Measurements from ENCODE around the gene GCM1. TPM values are rescaled to one million over a fixed set of nuclear protein-coding genes. Genes with fewer than 3 reads are reported as not detected.
"Not testable (repeated sequence)": the region's sequence is repeated elsewhere in the genome, so short reads cannot be mapped to it uniquely, and the experiment has no call there.

Gene GCM1
- total and polyA plus RNA-seq, 9 donors, result not detected

DNA sequence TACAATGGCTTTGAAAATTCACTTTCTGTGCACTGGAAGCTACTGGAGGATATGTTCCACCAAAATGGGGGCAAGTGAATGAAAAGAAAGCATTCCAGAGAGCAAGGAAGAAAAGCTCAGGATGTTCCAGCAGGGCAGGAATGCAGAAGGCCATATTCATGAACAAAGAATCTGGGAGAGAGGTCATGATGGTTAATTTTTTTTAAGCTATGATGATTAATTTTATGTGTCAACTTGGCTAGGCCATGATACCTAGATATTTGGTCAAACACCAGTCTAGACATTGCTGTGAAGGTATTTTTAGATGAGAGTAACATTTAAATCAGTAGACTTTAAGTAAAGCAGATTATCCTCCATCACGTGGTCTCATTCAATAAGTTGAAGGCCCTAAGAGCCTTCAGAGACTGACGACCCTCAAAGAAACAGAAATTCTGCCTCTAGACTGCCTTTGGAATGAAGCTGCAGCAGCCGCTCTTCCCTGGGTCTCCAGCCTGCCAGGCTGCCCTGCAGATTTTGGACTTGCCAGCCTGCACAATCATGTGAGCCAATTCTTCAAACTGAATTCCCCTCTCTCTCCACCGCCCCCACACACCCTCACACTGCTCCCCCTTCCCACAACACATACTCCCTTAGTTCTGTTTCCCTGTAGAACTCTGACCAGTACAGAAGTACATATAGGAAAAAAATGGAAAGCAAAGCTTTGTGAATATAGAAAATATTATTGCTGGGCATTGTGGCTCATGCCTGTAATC is 20.1 kb upstream of the GCM1 start:
- no peak for DNase-seq

DNA sequence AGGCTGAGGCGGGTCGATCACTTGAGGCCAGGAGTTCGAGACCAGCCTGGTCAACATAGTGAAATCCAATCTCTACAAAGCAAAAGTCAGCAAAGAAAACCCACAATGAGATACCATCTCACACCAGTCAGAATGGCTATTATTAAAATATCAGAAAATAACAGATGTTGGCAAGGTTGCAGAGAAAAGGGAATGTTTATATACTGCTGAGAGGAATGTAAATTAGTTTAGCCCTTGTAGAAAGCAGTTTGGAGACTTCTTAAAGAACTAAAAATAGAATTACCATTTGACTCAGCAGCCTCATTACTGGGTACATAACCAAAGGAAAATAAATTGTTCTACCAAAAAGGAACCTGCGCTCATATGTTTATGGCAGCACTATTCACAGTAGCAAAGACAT is 16.7 kb upstream of the GCM1 start:
- Histone ChIP-seq H3K36me3 (no peaks in the 10 kb centered on the region), H3K9me3 (no peaks in the 10 kb centered on the region), H3K27ac (no peak overlapping the region), H3K27me3 (no peaks in the 10 kb centered on the region), H3K4me1 (ENCODE audit: insufficient read depth) (no peaks in the 10 kb centered on the region), H3K4me3 (no peak overlapping the region)
- intact Hi-C loops (cut with DNase I), result loop anchor here in 1 of 4 donors (5.0 kb wide), 1 partner anchor 307 kb away; no protein-coding TSS in a partner anchor
- TF ChIP-seq EP300 (IDR thresholded peaks at IDR 0.05), result no peak
- no peak for DNase-seq
- 92 to 95% (median 92%) methylated on average over 4 of the region's 4 CpGs for WGBS, 3 donors

More for the DNA sequence above, 20.1 kb upstream of the GCM1 start:
- no peak overlapping the region for H3K27ac ChIP-seq
- H3K36me3 ChIP-seq, result no peaks in the 10 kb centered on the region
- intact Hi-C loops (cut with DNase I), result loop anchor here in 1 of 4 donors (5.0 kb wide), 1 partner anchor 304 kb away; no protein-coding TSS in a partner anchor
- no peaks in the 10 kb centered on the region for H3K9me3 ChIP-seq
- H3K4me3 ChIP-seq, result no peak overlapping the region
- WGBS, 3 donors, result 80 to 86% (median 84%) methylated on average over 4 of the region's 4 CpGs
- TF ChIP-seq POLR2A (IDR thresholded peaks at IDR 0.05) (no peak), CTCF (IDR thresholded peaks at IDR 0.05) (no peak), EP300 (IDR thresholded peaks at IDR 0.05) (no peak)
- no peaks in the 10 kb centered on the region for H3K4me1 ChIP-seq (ENCODE audit: insufficient read depth)
- no peaks in the 10 kb centered on the region for H3K27me3 ChIP-seq

DNA sequence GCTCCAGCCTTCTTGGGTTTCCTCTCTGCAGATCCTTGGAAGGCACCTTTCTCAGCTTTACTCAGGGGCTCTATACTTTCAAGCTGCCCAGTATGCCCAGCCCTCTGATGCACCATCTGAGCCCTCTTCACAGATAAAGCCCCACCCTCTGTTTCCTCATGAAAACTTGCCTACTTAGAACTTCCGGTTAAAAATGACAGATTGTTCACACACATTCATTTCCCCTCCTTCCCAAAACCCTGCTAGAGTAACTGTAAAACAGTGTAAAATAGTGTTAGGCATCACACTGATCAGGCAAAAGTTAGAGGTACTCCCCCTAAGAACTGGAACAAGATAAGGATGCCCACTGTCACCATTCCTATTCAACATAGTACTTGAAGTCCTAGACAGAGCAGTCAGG is 14.0 kb upstream of the GCM1 start:
- Histone ChIP-seq H3K27me3 (no peaks in the 10 kb centered on the region), H3K9me3 (no peaks in the 10 kb centered on the region), H3K27ac (no peak overlapping the region), H3K4me1 (ENCODE audit: insufficient read depth) (no peaks in the 10 kb centered on the region), H3K36me3 (no peaks in the 10 kb centered on the region), H3K4me3 (no peak overlapping the region)
- TF ChIP-seq POLR2A (IDR thresholded peaks at IDR 0.05), result no peak
- DNase-seq, result no peak
- WGBS, 3 donors, result 56 to 63% (median 59%) methylated on average over 1 of the region's 1 CpG
- intact Hi-C loops (cut with DNase I), result loop anchor here in 1 of 4 donors (5.0 kb wide), 1 partner anchor 255 kb away; no protein-coding TSS in a partner anchor

DNA sequence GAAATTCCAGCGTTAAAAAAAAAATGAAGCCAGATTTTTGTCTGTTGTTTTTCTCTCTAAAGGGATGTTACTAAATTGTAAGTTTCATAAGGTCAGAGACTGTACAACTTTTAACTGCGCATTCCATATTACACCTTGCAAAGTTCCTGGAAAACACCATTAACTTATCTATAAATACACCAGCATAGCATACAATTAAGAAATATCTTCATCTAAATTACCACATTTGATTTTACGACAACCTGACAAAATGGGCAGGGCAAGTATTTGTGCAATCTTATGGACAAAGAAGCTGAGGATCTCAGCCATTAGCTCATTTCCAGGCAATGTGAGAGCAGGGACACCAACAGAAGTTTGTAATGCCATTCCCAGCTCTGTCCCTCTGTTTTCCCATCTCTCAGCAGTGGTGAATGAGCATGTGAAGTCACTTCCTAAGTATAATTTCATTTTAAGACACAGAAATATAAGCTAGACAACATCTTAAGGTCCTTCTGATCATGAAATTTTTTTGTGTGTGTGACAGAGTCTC is 12.9 kb upstream of the GCM1 start:
- intact Hi-C loops (cut with DNase I), result loop anchor here in 1 of 4 donors (5.0 kb wide), 1 partner anchor 256 kb away; no protein-coding TSS in a partner anchor
- no peaks in the 10 kb centered on the region for H3K27me3 ChIP-seq
- H3K4me1 ChIP-seq (ENCODE audit: insufficient read depth), result no peaks in the 10 kb centered on the region
- no peaks in the 10 kb centered on the region for H3K9me3 ChIP-seq
- no peak for DNase-seq
- WGBS, 3 donors, result 79 to 80% (median 79%) methylated on average over 3 of the region's 3 CpGs
- no peaks in the 10 kb centered on the region for H3K36me3 ChIP-seq
- TF ChIP-seq EP300 (IDR thresholded peaks at IDR 0.05) (no peak), CTCF (IDR thresholded peaks at IDR 0.05) (no peak), POLR2A (IDR thresholded peaks at IDR 0.05) (no peak)
- H3K27ac ChIP-seq, result no peak overlapping the region
- H3K4me3 ChIP-seq, result no peak overlapping the region

DNA sequence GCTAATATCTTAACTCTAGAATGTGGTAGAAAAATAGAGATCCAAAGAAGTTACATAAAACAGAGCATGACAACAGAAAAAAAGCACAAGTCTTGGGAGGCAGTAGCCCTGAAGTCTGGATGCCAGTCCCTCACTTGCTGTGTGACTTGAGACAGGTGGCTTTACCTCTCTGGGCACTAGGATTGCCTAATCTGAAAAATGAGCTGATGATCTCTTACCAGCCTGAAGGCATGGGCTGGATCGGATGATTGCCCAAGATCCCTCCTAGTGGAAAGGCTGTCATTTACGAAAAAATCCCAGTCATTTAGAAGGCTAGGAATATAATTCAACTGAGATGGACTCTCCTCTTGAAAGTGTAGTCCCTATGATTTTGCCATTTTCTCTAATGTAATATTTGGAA is 10.9 kb upstream of the GCM1 start:
- no peak for TF ChIP-seq EP300 (IDR thresholded peaks at IDR 0.05)
- no peak for TF ChIP-seq POLR2A (IDR thresholded peaks at IDR 0.05)
- no peak for TF ChIP-seq CTCF (IDR thresholded peaks at IDR 0.05)
- Histone ChIP-seq H3K4me3 (no peak overlapping the region), H3K36me3 (no peaks in the 10 kb centered on the region), H3K4me1 (ENCODE audit: insufficient read depth) (no peaks in the 10 kb centered on the region), H3K27ac (no peak overlapping the region), H3K9me3 (no peaks in the 10 kb centered on the region), H3K27me3 (no peaks in the 10 kb centered on the region)
- DNase-seq, result no peak
- 41 to 58% (median 55%) methylated on average over 2 of the region's 2 CpGs for WGBS, 3 donors
- intact Hi-C loops (cut with DNase I), result no loop called here

DNA sequence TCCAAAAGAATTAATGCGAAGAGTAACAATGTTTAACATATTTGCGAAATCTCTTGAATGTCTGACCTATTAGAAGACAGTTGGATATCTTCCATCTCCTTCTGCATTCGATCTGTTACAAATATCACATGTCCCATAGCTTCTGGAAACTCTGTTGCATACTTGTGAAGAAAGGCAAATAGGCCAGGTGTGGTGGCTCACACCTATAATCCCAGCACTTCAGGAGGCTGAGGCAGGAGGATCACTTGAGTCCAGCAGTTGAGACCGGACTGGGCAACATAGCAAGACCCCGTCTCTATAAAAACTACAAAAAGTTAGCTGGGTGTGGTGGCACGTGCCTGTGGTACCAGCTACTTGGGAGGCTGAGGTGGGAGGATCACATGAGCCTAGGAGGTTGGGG is 9.4 kb upstream of the GCM1 start:
- H3K9me3 ChIP-seq; H3K27ac ChIP-seq; DNase-seq; H3K27me3 ChIP-seq; H3K36me3 ChIP-seq; H3K4me3 ChIP-seq; intact Hi-C loops (cut with DNase I); H3K4me1 ChIP-seq (ENCODE audit: insufficient read depth): not testable (repeated sequence)
- 84 to 88% (median 88%) methylated on average over 6 of the region's 6 CpGs for WGBS, 3 donors

DNA sequence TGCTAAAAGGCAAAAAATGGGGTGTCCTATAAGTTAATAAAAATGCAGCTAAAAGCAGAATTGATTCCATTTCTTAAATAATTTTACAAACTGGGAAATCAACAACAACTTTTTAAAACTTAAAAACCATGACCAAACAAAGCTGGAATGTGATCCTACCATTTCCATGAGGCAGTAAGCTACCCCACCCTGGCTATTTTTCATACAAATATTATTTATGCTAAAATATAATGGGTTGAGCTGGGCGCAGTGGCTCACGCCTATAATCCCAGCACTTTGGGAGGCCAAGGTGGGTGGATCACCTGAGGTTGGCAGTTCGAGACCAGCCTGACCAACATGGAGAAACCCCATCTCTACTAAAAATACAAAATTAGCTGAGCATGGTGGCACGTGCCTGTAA is 6.6 kb upstream of the GCM1 start:
- H3K27me3 ChIP-seq; H3K4me3 ChIP-seq; DNase-seq; intact Hi-C loops (cut with DNase I); H3K27ac ChIP-seq; H3K36me3 ChIP-seq; H3K9me3 ChIP-seq; H3K4me1 ChIP-seq (ENCODE audit: insufficient read depth): not testable (repeated sequence)
- 91 to 92% (median 92%) methylated on average over 4 of the region's 4 CpGs for WGBS, 3 donors
